22Rv1 (cell line): ENCODE results near the gene NCOA3.
A peak's percentile ranks its signal among the peaks of the same experiment; 100 is the strongest.
"Not testable (repeated sequence)": the region's sequence is repeated elsewhere in the genome, so short reads cannot be mapped to it uniquely, and the experiment has no call there.

Source experiments
- H3K27ac ChIP-seq: fragments of 450-650 bp; 2 replicates; pipeline ENCODE4 v1.5.1; 2017
- ZFX ChIP-seq: fragments of 450-650 bp; IDR thresholded peaks from 2 replicates; pipeline ENCODE4 v1.6.1; 2017; ENCODE audit warnings: antibody characterized with exemption, borderline replicate concordance
- TF ChIP-seq, protein P1 (sequence below): fragments of 450-650 bp; IDR thresholded peaks from 2 replicates; pipeline ENCODE4 v1.5.1; 2017; ENCODE audit warnings: mild to moderate bottlenecking

Gene NCOA3

DNA sequence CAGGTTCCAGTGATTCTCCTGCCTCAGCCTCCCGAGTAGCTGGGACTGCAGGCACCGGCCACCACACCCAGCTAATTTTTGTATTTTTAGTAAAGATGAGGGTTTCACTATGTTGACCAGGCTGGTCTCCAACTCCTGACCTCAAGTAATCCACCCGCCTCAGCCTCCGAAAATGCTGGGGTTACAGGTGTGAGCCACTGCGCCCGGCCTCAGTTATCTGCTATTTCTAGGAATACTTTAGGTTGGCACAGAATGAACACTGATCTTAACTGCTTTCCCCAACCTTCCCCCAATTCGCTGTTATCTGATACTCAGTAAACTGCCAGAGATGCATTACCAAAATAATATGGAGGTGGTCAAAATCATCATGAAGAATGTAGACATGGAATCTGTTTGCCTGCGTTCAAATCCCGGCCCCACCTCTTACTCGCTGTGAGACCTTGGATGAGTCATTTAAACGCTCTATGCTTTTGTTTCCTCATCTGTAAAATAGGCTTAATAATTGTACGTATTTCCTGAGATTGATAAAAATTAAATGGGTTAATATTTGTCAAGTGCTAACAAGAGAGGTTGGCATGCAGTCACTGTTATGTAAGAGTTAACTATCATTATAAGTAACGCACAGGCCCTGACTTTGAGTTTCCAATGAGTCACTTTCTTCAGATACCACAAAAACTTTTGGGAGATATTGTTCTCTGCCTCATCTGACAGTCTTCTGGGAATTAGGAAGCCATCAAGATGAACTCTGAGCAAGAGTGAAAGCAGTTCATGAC, 44.5 kb upstream of the NCOA3 start:
- no peak overlapping the region for H3K27ac ChIP-seq
- no peak for TF ChIP-seq ZFX
- TF ChIP-seq, protein P1, sequence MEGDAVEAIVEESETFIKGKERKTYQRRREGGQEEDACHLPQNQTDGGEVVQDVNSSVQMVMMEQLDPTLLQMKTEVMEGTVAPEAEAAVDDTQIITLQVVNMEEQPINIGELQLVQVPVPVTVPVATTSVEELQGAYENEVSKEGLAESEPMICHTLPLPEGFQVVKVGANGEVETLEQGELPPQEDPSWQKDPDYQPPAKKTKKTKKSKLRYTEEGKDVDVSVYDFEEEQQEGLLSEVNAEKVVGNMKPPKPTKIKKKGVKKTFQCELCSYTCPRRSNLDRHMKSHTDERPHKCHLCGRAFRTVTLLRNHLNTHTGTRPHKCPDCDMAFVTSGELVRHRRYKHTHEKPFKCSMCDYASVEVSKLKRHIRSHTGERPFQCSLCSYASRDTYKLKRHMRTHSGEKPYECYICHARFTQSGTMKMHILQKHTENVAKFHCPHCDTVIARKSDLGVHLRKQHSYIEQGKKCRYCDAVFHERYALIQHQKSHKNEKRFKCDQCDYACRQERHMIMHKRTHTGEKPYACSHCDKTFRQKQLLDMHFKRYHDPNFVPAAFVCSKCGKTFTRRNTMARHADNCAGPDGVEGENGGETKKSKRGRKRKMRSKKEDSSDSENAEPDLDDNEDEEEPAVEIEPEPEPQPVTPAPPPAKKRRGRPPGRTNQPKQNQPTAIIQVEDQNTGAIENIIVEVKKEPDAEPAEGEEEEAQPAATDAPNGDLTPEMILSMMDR = no peak

DNA sequence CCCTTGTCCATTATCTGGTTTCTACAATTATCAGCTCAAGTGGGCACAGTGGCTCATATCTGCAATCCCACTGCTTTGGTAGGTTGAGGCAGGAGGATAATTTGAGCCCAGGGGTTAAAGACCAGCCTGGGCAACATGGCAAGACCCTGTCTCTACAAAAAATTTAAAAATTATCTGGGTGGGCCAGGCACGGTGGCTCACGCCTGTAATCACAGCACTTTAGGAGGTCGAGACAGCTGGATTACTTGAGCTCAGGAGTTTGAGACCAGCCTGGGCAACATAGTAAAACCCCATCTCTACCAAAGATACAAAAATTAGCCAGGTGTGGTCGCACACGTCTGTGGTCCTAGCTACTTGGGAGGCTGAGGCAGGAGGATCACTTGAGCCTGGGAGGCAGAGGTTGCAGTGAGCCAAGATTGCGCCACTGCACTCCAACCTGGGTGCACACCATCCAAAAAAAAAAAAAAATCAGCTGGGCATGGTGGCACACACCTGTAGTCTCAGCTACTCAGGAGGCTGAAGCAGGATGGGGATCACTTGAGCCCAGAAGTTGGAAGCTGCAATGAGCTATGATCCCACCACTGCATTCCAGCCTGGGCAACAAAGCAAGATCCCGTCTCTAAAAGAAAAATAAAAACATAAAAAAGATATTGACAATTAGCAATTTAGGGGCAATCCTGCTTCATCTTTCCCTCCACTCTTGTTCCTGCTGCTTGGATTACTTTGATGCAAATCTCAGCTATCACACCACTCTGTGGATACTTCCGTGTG, 43.2 kb upstream of the NCOA3 start:
- H3K27ac ChIP-seq = not testable (repeated sequence)

DNA sequence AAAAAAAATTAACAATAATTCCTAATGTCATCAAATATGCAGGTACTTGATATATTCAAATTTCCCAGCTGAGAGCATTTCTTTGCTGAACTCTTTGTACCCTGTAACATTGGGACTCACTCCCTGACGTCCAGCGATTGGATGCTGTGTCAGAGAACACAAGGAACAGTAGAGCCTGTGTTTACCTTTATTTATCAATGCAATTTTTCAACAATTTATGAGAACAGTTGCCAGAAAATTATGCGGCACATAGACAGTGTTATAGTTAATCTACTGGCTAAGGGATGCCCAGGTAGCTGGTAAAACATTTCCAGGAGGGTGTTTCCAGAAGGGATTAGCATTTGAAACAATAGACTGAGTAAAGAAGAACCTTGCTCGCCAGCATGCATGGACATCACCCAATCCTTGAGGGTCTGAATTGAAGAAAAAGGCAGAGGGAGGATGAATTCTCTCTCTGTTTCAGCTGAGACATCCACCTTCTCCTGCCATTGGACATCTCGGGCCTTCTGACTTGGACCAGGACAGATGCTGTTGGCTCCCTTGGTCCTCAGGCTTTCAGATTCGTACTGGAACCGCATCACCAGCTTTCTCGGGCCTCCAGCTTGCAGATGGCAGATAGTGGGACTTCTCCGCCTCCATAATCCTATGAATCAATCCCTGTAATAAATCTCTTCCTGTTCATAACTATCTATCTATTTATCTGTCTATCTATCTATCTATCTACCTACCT, 42.2 kb upstream of the NCOA3 start:
- TF ChIP-seq ZFX = no peak
- TF ChIP-seq, protein P1 = no peak
- no peak overlapping the region for H3K27ac ChIP-seq

DNA sequence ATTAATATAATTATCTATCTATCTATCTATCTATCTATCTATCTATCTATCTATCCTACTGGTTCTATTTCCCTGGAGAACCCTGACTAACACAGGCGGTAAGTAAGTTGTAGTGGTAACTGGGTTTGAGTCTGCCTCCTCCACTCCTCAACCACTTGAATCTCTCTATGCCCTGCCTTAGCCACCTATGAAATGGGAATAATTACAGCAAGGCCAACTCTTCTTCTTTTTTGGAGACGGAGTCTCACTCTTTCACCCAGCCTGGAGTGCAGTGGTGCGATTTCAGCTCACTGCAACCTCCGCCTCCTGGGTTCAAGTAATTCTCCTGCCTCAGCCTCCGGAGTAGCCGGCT, 41.0 kb upstream of the NCOA3 start:
- not testable (repeated sequence) for H3K27ac ChIP-seq

DNA sequence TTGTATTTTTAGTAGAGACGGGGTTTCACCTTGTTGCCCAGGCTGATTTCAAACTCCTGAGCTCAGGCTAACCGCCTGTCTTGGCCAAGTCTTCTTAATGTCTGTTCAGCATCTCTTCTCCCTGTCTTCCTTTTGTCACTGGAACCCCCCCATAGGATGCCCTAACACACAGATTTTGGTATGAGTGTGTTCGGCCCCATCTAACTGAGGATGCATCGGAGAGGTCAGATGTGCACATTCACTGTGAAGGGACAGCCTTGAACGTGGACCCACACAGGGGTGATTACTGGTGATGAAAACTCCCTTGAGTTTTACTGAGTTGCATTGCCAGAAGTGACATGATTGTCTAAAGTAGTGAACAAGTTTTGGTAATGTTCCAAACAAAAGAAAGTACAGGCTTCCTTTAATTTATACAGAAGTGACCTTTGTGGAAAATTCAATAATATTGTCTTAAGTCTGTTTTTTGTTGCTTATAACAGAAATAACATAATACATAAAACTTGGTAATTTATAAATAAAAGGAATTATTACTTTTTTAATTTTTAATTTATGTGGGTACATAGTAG, 40.5 kb upstream of the NCOA3 start:
- TF ChIP-seq, protein P1 = no peak
- no peak for TF ChIP-seq ZFX
- H3K27ac ChIP-seq = no peak overlapping the region

DNA sequence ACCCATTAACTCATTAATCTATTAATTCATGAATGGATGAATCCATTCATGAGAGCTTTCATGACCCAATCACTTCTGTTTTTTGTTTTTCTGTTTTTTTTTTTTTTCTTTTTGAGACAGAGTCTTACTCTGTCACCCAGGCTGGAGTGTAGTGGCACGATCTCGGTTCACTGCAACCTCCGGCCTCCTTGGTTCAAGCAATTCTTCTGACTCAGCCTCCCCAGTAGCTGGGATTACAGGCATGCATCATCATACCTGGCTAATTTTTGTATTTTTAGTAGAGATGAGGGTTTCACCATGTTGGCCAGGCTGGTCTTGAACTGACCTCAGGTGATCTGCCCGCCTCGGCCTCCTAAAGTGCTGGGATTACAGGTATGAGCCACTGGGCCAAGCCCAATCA, 39.8 kb upstream of the NCOA3 start:
- not testable (repeated sequence) for H3K27ac ChIP-seq

DNA sequence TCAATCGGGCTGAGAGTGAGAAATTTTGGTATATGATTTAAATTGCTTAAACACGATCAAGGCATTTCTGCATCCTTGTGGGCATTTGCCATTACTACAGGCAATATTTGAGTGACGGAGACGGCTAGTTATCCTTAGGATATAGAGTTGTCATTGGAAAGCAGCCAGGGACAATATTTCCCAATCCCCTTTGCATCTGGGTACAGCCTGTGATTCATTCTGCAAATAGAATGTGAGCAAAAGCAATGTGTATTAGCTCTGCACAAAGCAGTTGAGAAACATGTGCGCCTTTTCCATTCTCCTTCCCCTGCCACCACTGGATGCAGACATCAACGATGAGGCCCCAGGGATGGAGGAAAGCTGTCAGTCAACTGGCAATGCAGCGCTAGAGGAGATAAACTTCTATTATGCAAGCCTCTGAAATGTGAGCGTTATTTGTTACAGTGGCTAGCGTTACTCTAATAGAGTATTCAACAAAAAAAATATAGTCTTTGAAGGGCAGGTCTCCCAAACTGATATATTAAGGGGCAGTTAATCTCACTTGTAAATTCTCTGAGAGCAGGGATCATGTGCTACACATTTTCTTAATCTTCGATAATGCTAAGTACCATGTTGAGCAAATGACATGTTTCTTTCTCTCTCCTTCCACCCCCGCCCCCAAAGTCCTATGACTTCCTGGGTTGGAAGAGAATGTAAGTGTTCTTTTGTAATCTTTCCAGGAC, 37.1 kb upstream of the NCOA3 start:
- TF ChIP-seq ZFX = no peak
- TF ChIP-seq, protein P1 = peak; percentile 49
- no peak overlapping the region for H3K27ac ChIP-seq

DNA sequence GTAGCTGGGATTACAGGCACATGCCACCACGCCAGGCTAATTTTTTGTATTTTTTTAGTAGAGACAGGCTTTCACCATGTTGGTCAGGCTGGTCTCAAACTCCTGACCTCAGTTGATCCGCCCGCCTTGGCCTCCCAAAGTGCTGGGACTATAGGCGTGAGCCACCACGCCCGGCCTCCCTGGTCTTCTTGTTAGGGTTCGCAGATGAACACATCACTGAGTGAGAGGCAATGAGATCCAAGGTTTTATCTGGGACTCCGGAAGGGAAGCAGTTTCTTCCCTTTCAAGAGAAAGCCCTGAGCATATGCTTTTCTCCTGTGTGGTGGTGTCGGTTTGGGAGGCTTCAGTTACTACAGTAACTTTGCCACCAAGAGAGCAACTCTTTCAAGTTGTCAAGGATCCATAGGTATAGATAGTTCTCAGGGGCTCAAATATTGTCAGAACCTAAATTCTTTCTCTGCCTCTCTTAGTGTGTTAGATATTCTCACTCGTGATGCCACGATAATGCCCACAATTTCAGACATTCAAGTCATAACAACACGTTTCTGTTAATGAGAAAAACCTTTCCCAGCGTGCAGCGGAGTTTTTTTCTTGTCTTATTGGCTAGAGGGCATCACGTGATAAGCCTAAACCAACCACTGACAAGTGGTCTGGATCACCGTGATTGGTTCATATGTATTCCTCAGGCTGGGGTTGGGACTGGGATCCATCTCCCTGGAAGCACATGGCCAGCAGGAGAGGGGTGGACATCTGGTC, 36.2 kb upstream of the NCOA3 start:
- TF ChIP-seq, protein P1 = no peak
- TF ChIP-seq ZFX = no peak
- H3K27ac ChIP-seq = no peak overlapping the region
